Measurements from ENCODE around the gene MMAB.
"Not testable (repeated sequence)": the region's sequence is repeated elsewhere in the genome, so short reads cannot be mapped to it uniquely, and the experiment has no call there.

MMAB gene

GRCh38 chr12:109606320-109607028 lies 33.2 kb upstream of the MMAB start:
- H3K4me1 Mint-ChIP-seq, result peaks cover 33% of the 10 kb centered on the region
- peak overlapping the region in 2 of 3 experiments; percentile 4 to 5 for H3K4me3 Mint-ChIP-seq
- peak overlapping the region in 2 of 3 experiments; percentile 1 to 29 for H3K27ac Mint-ChIP-seq
- H3K9me3 Mint-ChIP-seq, result no peaks in the 10 kb centered on the region
- H3K36me3 Mint-ChIP-seq (ENCODE audit: low read depth), result no peaks in the 10 kb centered on the region
- TF ChIP-seq CTCF (IDR thresholded peaks at IDR 0.05; ENCODE audit: unreplicated experiment in 3 of 3), result no peak
- peaks cover 37% of the 10 kb centered on the region for H3K27me3 Mint-ChIP-seq (ENCODE audit: low read depth)

DNA sequence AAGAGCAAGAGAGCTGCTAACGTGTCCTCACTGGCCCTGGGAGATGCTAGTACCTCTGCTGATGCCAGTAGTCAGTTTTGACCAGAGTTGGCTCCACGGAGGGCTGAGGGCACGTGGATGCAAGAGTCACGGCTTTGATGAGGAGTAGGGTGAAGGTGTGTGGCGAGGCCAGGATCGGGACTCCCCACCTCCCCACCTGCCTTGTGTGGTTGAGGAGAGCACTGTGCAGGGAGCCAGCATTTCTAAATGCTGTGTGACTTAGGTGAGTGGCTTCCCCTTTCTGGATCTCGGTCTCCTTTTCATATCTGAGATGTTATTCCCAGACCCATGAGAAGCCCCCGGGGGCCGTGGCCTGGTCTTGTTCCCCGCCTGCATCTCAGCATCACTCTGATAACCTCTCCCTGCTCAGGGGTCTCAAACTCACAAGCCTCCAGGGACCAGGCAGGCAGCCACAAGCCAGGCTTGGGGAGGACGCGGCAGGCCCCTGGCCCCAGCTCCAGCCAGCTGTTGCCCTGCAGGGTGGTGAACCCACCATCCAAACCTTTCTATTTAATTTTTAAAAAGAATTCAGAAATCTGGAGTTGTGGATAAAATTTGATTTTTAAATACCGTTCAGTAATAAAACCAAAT lies 32.4 kb upstream of the MMAB start:
- Mint-ChIP-seq H3K4me3 (peak overlapping the region in 1 of 3 experiments; percentile 40), H3K27ac (no peak overlapping the region), H3K36me3 (ENCODE audit: low read depth) (no peaks in the 10 kb centered on the region), H3K9me3 (no peaks in the 10 kb centered on the region), H3K27me3 (ENCODE audit: low read depth) (peaks cover 29% of the 10 kb centered on the region), H3K4me1 (peaks cover 35% of the 10 kb centered on the region)
- TF ChIP-seq CTCF (IDR thresholded peaks at IDR 0.05; ENCODE audit: unreplicated experiment in 3 of 3), result no peak

GRCh38 chr12:109605016-109605415 lies 31.7 kb upstream of the MMAB start:
- no peak for TF ChIP-seq CTCF (IDR thresholded peaks at IDR 0.05; ENCODE audit: unreplicated experiment in 3 of 3)
- peaks cover 37% of the 10 kb centered on the region for H3K4me1 Mint-ChIP-seq
- no peak overlapping the region for H3K27ac Mint-ChIP-seq
- no peaks in the 10 kb centered on the region for H3K9me3 Mint-ChIP-seq
- H3K27me3 Mint-ChIP-seq (ENCODE audit: low read depth), result peaks cover 25% of the 10 kb centered on the region
- no peaks in the 10 kb centered on the region for H3K36me3 Mint-ChIP-seq (ENCODE audit: low read depth)
- no peak overlapping the region for H3K4me3 Mint-ChIP-seq

DNA sequence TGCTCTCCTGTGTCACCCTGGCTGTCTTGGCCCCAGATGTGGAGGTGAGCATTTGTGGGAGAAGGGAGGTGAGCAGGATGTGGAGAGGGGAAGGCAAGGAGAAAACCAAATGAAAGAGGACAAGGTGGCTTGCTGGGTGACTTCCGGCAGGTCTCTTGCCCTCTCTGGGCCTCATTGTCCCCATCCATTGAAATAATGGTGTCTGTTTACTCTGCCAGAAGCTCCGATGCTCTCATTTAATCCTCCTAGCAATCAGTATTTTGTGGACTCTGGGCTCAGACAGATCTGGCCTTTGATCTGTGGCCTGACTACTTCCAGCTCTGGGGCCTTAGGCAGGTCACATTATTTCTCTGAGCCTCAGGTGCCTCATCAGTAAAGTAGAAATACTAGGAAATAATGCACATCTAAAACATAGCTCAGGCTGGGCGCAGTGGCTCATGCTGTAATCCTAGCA lies 30.9 kb upstream of the MMAB start:
- no peak overlapping the region for H3K4me3 Mint-ChIP-seq
- H3K4me1 Mint-ChIP-seq, result peaks cover 37% of the 10 kb centered on the region
- no peak overlapping the region for H3K27ac Mint-ChIP-seq
- peaks cover 16% of the 10 kb centered on the region for H3K27me3 Mint-ChIP-seq (ENCODE audit: low read depth)
- TF ChIP-seq CTCF (IDR thresholded peaks at IDR 0.05; ENCODE audit: unreplicated experiment in 3 of 3), result no peak
- no peaks in the 10 kb centered on the region for H3K9me3 Mint-ChIP-seq
- no peaks in the 10 kb centered on the region for H3K36me3 Mint-ChIP-seq (ENCODE audit: low read depth)

GRCh38 chr12:109602132-109602531 lies 28.8 kb upstream of the MMAB start:
- H3K27ac Mint-ChIP-seq, result not testable (repeated sequence)

GRCh38 chr12:109601557-109601956 lies 28.3 kb upstream of the MMAB start:
- TF ChIP-seq CTCF (IDR thresholded peaks at IDR 0.05; ENCODE audit: unreplicated experiment in 3 of 3), result no peak
- H3K4me3 Mint-ChIP-seq, result no peak overlapping the region
- peaks cover 30% of the 10 kb centered on the region for H3K4me1 Mint-ChIP-seq
- H3K27ac Mint-ChIP-seq, result no peak overlapping the region
- H3K27me3 Mint-ChIP-seq (ENCODE audit: low read depth), result peaks cover 6% of the 10 kb centered on the region
- no peaks in the 10 kb centered on the region for H3K9me3 Mint-ChIP-seq
- no peaks in the 10 kb centered on the region for H3K36me3 Mint-ChIP-seq (ENCODE audit: low read depth)

More at GRCh38 chr12:109602132-109602531, 28.8 kb upstream of the MMAB start:
- not testable (repeated sequence) for H3K4me3 Mint-ChIP-seq; H3K9me3 Mint-ChIP-seq; H3K36me3 Mint-ChIP-seq (ENCODE audit: low read depth)
- H3K4me1 Mint-ChIP-seq, result peaks cover 35% of the 10 kb centered on the region
- peaks cover 12% of the 10 kb centered on the region for H3K27me3 Mint-ChIP-seq (ENCODE audit: low read depth)

Measured in nephron (organoid).